ENCODE results near the gene GATA2.

Gene GATA2

GRCh38 chr3:128486205-128486628 is 6.8 kb downstream of the GATA2 start:
- no peak for DNase-seq (ENCODE audit: extremely low read depth, low read depth)
- peak overlapping the region; percentile 94 for H3K4me3 ChIP-seq (replicated peaks; ENCODE audit: low read depth, low read length)
- TF ChIP-seq CTCF (IDR thresholded peaks at IDR 0.05; ENCODE audit: low read depth, low read length, missing control alignments): no peak

GRCh38 chr3:128485282-128486204 is 7.5 kb downstream of the GATA2 start:
- no peak for TF ChIP-seq CTCF (IDR thresholded peaks at IDR 0.05; ENCODE audit: low read depth, low read length, missing control alignments)
- H3K4me3 ChIP-seq (replicated peaks; ENCODE audit: low read depth, low read length): peak overlapping the region; percentile 94
- no peak for DNase-seq (ENCODE audit: extremely low read depth, low read depth)

- TF ChIP-seq CTCF (IDR thresholded peaks at IDR 0.05; ENCODE audit: low read depth, low read length, missing control alignments): no peak
- H3K4me3 ChIP-seq (replicated peaks; ENCODE audit: low read depth, low read length): peak overlapping the region; percentile 94
- DNase-seq (ENCODE audit: extremely low read depth, low read depth): no peak
Measured at GRCh38 chr3:128484404-128485281, 8.4 kb downstream of the GATA2 start.

GRCh38 chr3:128483657-128484403 is 9.2 kb downstream of the GATA2 start:
- TF ChIP-seq CTCF (IDR thresholded peaks at IDR 0.05; ENCODE audit: low read depth, low read length, missing control alignments): no peak
- H3K4me3 ChIP-seq (replicated peaks; ENCODE audit: low read depth, low read length): peak overlapping the region; percentile 94
- no peak for DNase-seq (ENCODE audit: extremely low read depth, low read depth)

GRCh38 chr3:128482666-128483656 is 10.0 kb downstream of the GATA2 start:
- H3K4me3 ChIP-seq (replicated peaks; ENCODE audit: low read depth, low read length): peak overlapping the region; percentile 94
- peak; percentile 45 for DNase-seq (ENCODE audit: extremely low read depth, low read depth)
- no peak for TF ChIP-seq CTCF (IDR thresholded peaks at IDR 0.05; ENCODE audit: low read depth, low read length, missing control alignments)

Measured in HFF-Myc (cell line).